ENCODE results near the gene OSBPL2.

The OSBPL2 gene

GRCh38 chr20:62282877-62283503 lies 44.7 kb downstream of the OSBPL2 start:
- DNase-seq (ENCODE audit: low read depth in 2 of 2): no peak

DNA sequence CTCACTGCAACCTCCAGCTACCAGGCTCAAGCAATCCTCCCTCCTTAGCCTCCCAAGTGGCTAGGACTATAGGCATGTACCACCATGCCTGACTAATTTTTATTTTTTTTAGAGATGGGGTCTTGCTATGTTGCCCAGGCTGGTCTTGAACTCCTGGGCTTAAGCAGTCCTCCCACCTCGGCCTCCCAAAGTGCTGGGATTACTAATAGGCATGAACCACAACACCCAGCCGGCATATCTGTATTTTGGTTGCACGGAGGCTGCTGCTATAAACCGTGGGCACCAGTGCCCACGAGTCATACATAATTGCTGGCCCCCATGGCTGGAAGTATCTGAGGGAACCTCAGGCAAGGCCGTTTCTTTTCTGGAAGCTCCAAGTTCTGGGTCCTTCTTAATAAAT lies 46.1 kb downstream of the OSBPL2 start:
- DNase-seq (ENCODE audit: low read depth in 2 of 2): no peak

DNA sequence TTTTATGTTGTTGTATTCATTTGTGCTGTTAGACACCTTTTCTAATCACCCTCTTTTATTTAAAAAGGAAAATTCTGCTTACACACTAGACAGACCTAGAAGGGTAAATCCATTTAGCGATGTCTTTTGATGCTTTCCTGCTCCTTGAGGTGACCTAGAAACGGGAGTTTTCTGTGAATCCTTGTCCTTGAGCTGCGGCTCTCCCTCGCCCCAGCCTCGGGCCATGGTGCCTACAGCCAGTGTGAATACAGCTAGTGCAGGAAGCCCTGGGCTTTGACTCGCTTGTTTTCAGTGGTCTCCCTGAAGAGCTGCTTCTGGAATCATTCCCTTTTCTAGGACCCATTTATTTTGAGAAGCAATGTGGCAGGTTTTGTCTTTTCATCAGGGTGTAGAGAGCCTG lies 46.8 kb downstream of the OSBPL2 start:
- no peak for DNase-seq (ENCODE audit: low read depth in 2 of 2)

- no peak for DNase-seq (ENCODE audit: low read depth in 2 of 2)
Observed at GRCh38 chr20:62285722-62286121, 47.4 kb downstream of the OSBPL2 start.

DNA sequence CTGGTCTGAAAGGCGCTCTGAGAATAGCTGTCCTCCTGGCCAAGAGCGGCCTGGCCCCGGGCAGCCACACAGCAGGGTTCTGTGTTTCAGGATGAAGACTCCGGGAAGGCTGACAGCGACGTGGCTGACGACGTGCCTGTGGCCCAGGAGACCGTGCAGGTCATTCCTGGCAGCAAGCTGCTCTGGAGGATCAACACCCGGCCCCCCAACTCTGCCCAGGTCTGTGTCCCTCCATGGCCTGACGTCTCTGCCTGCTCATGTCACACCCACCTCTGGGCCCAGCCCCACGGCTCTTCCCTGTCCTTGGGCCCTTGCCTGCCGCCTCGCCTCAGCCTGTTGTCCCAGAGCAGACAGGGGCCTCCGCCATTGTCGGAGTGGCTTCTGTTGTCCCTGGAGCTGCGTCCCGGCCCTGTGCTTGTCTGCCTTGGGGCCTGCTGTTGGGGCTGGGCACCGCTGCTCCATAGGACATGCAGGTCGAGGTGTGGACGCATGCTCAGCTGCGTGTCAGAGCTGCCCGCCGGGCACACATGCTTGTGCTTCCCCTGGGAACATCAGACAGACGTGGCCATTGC lies 48.3 kb downstream of the OSBPL2 start:
- no peak for DNase-seq (ENCODE audit: low read depth in 2 of 2)

GRCh38 chr20:62287129-62287528 lies 48.8 kb downstream of the OSBPL2 start:
- no peak for DNase-seq (ENCODE audit: low read depth in 2 of 2)

GRCh38 chr20:62287759-62288534 lies 49.6 kb downstream of the OSBPL2 start:
- DNase-seq (ENCODE audit: low read depth in 2 of 2): no peak

DNA sequence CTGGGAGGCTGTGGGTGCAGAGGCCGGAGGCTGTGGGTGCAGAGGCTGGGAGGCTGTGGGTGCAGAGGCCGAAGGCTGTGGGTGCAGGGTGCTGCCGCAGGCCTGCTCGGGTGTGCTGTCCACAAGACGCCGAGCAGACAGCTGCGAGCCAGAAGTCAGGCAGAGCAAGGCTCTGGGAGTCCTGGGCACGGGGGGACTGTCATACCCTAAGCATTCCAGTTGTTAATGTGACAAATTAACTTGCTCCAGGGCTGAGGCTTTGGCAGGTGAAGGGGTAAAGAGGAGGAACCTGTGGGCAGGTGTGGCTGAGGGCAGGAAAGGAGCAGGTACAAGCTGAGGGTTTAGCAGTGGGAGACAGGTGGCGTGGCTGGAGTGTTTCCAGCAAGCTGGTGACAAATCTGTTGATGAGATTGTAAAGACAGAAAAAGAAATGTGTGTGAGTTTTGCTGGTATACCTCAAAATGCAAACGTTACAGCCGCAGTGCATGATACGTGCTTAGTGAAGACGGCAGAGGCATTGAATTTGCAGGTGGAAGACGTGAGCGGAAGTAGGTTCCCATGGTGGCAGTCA lies 50.3 kb downstream of the OSBPL2 start:
- DNase-seq (ENCODE audit: low read depth in 2 of 2): no peak

GRCh38 chr20:62289131-62289530 lies 50.8 kb downstream of the OSBPL2 start:
- no peak for DNase-seq (ENCODE audit: low read depth in 2 of 2)

- no peak for DNase-seq (ENCODE audit: low read depth in 2 of 2)
Observed at GRCh38 chr20:62289898-62290297, 51.6 kb downstream of the OSBPL2 start.

- no peak for DNase-seq (ENCODE audit: low read depth in 2 of 2)
Observed at GRCh38 chr20:62291251-62292066, 53.1 kb downstream of the OSBPL2 start.

- DNase-seq (ENCODE audit: low read depth in 2 of 2): no peak
Observed at GRCh38 chr20:62292108-62292507, 53.8 kb downstream of the OSBPL2 start.

DNA sequence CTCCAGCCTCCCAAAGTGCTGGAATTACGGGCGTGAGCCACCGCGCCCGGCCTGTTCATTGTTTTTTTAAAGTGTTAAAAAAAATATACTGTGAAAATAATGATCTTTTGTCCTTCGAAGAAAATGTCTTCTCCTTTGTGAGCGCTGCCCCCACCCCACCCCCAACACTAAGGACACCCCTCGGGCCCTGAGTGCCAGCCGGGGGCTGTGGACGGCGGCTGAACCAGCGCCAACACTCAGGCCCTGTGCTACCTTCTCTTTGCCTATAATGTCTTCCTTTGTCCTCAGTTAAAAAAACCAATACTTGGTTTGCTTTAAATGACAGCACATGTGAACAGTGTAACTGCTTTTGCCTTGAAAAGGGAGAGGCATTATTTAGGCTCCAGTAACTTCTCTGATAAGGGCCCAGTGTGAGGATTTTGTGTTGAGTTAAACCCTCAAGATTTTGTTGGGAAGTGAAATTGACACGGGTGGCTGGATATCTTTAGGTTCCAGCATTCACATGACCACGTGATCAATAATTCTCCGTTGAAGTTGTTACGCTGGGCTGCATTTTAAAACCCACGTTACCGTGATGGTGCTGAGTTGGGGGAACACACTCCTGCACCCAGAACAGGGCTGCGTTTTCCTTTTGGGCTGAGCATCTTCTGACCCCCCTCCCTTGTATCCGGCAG lies 54.9 kb downstream of the OSBPL2 start:
- DNase-seq (ENCODE audit: low read depth in 2 of 2): no peak

- DNase-seq (ENCODE audit: low read depth in 2 of 2): no peak
Observed at GRCh38 chr20:62293946-62294345, 55.6 kb downstream of the OSBPL2 start.

GRCh38 chr20:62294516-62294915 lies 56.2 kb downstream of the OSBPL2 start:
- DNase-seq (ENCODE audit: low read depth in 2 of 2): no peak

DNA sequence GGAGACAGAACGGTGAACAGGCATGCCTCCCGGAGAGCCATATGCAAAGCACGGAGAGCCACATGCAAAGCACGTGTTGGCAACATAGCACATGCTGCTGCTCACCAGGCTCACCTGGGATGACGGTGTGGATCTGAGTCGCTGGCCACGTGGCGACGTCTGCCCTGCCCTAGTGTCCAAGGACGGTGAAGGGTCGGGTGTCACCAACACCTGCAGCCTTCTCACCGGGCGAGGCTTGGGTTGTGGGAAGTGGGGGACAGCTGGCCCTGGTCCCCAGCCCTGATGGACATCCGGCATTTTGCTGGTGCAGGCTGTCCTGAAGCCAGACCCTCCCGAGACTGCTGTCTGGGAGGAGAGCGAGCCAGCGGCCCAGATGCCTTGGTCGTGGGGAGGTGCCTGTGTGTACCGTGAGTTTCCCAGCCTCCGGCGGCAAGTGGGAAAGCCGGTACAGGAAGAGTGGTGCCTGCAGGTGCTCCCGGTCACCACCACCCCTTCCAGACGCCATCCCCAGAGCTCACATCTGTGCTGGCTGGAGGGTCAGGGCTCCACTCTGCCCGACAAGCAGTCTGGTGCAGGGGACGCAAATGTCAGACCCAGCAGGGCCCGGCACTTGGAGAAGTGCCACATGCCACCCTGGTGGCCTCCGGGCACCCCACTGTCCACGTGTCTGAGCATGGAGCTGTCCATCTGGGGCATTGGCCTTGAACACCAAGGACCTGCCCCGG lies 58.6 kb downstream of the OSBPL2 start:
- DNase-seq (ENCODE audit: low read depth in 2 of 2): no peak

DNA sequence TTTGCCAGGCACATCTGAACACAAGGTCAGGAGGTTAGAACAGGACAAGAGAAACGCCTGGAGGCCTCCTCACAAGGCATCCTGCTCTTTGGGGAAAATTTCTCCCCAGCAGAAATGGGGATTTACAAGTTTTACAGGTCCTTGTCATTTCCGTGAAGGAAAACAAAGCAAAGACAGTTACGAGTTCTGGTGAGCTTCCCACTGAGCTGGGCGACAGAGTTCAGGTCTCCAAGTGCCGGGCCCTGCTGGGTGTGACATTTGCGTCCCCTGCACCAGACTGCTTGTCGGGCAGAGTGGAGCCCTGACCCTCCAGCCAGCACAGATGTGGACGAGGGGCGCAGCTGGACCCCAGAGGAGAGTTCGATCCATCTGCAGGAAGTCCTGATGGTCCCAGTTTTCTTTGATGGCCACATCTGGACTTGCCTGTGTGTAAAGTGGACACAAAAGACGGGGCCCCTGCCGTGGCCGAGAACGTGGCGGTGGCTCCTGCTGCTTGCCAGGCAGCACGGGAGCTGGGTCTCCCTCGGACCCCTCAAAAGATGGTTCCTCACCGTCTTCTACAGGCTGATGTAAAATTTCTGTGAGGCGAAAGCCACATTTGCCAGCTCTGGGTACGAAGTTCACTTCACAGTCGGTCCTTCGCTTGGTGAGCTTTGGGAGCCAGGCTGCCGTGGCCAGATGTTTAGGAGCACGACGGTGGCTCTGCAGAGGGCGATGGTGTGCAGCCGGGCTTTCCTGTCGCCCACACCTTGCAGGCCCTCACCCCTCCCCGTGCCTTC lies 59.3 kb downstream of the OSBPL2 start:
- no peak for DNase-seq (ENCODE audit: low read depth in 2 of 2)

GRCh38 chr20:62298577-62299249 lies 60.4 kb downstream of the OSBPL2 start:
- no peak for DNase-seq (ENCODE audit: low read depth in 2 of 2)

- no peak for DNase-seq (ENCODE audit: low read depth in 2 of 2)
Observed at GRCh38 chr20:62299666-62300236, 61.4 kb downstream of the OSBPL2 start.

Data from stimulated activated CD8-positive, alpha-beta memory T cell treated with anti-CD3 and anti-CD28 coated beads, Interleukin-15, amount 100 ng/mL, for 48 hours (primary cell).